Measurements from ENCODE around the gene BEND4.

BEND4 gene

DNA sequence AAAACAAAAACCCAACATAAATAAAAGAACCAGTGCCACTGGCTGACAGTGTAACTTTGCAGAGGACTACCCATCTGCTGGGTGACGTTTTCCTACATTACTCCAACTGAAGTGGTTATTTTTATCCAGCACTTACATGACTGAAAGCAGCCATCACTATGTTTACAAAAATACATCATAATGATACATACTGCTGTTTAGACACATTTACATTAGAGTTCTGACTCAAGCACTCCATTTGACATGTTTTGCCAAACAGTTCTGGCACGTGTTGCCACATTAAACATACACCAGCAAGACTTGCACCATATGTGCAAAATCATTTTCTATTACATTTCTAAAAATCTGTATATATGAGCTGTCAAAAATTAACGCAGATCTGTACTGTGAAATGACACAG, 39.6 kb downstream of the BEND4 start:
- no peak for DNase-seq
- Histone ChIP-seq H2AFZ (ENCODE audit: low read length) (no peak overlapping the region), H3K9me3 (replicated peaks; ENCODE audit: insufficient read depth, low read length) (no peaks in the 10 kb centered on the region), H3F3A (ENCODE audit: insufficient read depth, low read length) (no peaks in the 10 kb centered on the region), H3K4me2 (ENCODE audit: low read depth, low read length) (no peak overlapping the region), H3K27me3 (replicated peaks; ENCODE audit: insufficient read depth, low read length) (no peaks in the 10 kb centered on the region), H3K79me2 (ENCODE audit: low read length) (no peaks in the 10 kb centered on the region), H3K4me3 (ENCODE audit: low read length) (no peak overlapping the region), H3K9me2 (replicated peaks; ENCODE audit: insufficient read depth, low read length) (no peaks in the 10 kb centered on the region), H3K27ac (ENCODE audit: low read length) (no peak overlapping the region), H3K36me3 (replicated peaks; ENCODE audit: insufficient read depth, low read length) (no peaks in the 10 kb centered on the region), H4K20me1 (ENCODE audit: insufficient read depth, low read length) (no peaks in the 10 kb centered on the region), H3K9ac (ENCODE audit: low read length) (no peak overlapping the region), H3K4me1 (ENCODE audit: low read length) (no peaks in the 10 kb centered on the region)
- TF ChIP-seq EZH2phosphoT487 (IDR thresholded peaks at IDR 0.05; ENCODE audit: low read length) (no peak), EZH2 (optimal IDR thresholded peaks at IDR 0.05; ENCODE audit: low read depth, low read length) (no peak)
- TF ChIP-seq, protein P1, sequence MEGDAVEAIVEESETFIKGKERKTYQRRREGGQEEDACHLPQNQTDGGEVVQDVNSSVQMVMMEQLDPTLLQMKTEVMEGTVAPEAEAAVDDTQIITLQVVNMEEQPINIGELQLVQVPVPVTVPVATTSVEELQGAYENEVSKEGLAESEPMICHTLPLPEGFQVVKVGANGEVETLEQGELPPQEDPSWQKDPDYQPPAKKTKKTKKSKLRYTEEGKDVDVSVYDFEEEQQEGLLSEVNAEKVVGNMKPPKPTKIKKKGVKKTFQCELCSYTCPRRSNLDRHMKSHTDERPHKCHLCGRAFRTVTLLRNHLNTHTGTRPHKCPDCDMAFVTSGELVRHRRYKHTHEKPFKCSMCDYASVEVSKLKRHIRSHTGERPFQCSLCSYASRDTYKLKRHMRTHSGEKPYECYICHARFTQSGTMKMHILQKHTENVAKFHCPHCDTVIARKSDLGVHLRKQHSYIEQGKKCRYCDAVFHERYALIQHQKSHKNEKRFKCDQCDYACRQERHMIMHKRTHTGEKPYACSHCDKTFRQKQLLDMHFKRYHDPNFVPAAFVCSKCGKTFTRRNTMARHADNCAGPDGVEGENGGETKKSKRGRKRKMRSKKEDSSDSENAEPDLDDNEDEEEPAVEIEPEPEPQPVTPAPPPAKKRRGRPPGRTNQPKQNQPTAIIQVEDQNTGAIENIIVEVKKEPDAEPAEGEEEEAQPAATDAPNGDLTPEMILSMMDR (IDR thresholded peaks at IDR 0.05; ENCODE audit: low read length): no peak

DNA sequence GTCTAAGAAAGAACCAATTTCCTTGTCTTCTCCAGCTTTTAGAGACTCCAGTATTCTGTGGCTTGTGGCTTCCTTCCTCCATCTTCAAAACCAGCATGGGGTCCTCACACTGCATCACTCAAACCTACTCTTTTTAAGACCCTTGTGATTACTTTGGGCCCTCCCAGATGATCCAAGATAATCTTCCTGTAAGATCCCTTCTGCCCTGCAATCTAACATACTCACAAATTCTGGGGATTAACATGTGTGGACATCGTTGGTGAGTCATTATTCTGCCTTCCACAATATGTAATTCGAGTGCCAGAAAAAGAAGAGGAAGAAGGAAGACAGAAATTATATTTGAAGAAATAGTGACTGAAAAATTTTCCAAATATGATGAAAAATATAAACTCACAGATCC, 47.9 kb downstream of the BEND4 start:
- Histone ChIP-seq H3K4me1 (ENCODE audit: low read length) (no peaks in the 10 kb centered on the region), H3K36me3 (replicated peaks; ENCODE audit: insufficient read depth, low read length) (no peaks in the 10 kb centered on the region), H3K9ac (ENCODE audit: low read length) (no peak overlapping the region), H3F3A (ENCODE audit: insufficient read depth, low read length) (no peaks in the 10 kb centered on the region), H4K20me1 (ENCODE audit: insufficient read depth, low read length) (no peaks in the 10 kb centered on the region), H3K27ac (ENCODE audit: low read length) (no peak overlapping the region), H3K9me3 (replicated peaks; ENCODE audit: insufficient read depth, low read length) (no peaks in the 10 kb centered on the region), H2AFZ (ENCODE audit: low read length) (no peak overlapping the region), H3K79me2 (ENCODE audit: low read length) (no peaks in the 10 kb centered on the region), H3K4me2 (ENCODE audit: low read depth, low read length) (no peak overlapping the region), H3K27me3 (replicated peaks; ENCODE audit: insufficient read depth, low read length) (no peaks in the 10 kb centered on the region), H3K4me3 (ENCODE audit: low read length) (no peak overlapping the region), H3K9me2 (replicated peaks; ENCODE audit: insufficient read depth, low read length) (no peaks in the 10 kb centered on the region)
- no peak for DNase-seq
- TF ChIP-seq, protein P1 (IDR thresholded peaks at IDR 0.05; ENCODE audit: low read length): no peak
- TF ChIP-seq EZH2phosphoT487 (IDR thresholded peaks at IDR 0.05; ENCODE audit: low read length) (no peak), EZH2 (optimal IDR thresholded peaks at IDR 0.05; ENCODE audit: low read depth, low read length) (no peak)

DNA sequence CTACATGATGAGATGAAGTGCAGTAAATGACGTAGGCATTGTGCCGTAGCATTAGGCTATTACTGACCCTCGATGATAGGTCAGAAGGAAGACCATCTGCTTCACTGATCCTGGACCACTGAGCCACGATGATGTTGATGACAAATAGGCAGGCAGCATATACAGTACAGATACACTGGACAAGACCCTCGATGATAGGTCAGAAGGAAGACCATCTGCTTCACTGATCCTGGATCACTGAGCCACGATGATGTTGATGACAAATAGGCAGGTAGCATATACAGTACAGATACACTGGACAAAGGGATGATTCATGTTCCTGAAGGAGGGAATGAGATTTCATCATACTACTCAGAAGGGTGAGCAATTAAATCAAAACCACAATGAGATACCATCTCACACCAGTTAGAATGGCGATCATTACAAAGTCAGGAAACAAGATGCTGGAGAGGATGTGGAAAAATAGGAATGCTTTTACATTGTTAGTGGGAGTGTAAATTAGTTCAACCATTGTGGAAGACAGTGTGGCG, 50.9 kb downstream of the BEND4 start:
- Histone ChIP-seq H4K20me1 (ENCODE audit: insufficient read depth, low read length) (no peaks in the 10 kb centered on the region), H3K27ac (ENCODE audit: low read length) (no peak overlapping the region), H3K4me3 (ENCODE audit: low read length) (no peak overlapping the region), H3K4me2 (ENCODE audit: low read depth, low read length) (no peak overlapping the region), H3F3A (ENCODE audit: insufficient read depth, low read length) (no peaks in the 10 kb centered on the region), H3K9me3 (replicated peaks; ENCODE audit: insufficient read depth, low read length) (no peaks in the 10 kb centered on the region), H3K79me2 (ENCODE audit: low read length) (no peaks in the 10 kb centered on the region), H2AFZ (ENCODE audit: low read length) (no peak overlapping the region), H3K36me3 (replicated peaks; ENCODE audit: insufficient read depth, low read length) (no peaks in the 10 kb centered on the region), H3K9me2 (replicated peaks; ENCODE audit: insufficient read depth, low read length) (no peaks in the 10 kb centered on the region), H3K9ac (ENCODE audit: low read length) (no peak overlapping the region), H3K27me3 (replicated peaks; ENCODE audit: insufficient read depth, low read length) (no peaks in the 10 kb centered on the region), H3K4me1 (ENCODE audit: low read length) (no peaks in the 10 kb centered on the region)
- DNase-seq: no peak
- no peak for TF ChIP-seq EZH2 (optimal IDR thresholded peaks at IDR 0.05; ENCODE audit: low read depth, low read length)
- TF ChIP-seq EZH2phosphoT487 (IDR thresholded peaks at IDR 0.05; ENCODE audit: low read length): no peak
- TF ChIP-seq, protein P1 (IDR thresholded peaks at IDR 0.05; ENCODE audit: low read length): no peak

Data from MM.1S (cell line).